HEK293T (cell line): Measurements from ENCODE around the gene UMOD.

ENCODE experiments used
- CTBP1 ChIP-seq: fragments of 450-650 bp; IDR thresholded peaks from 2 replicates; pipeline ENCODE4 v1.6.1; 2016; ENCODE audit warnings: borderline replicate concordance
- ELF4 ChIP-seq: fragments of 450-650 bp; IDR thresholded peaks from 2 replicates; pipeline ENCODE4 v1.6.1; 2017; ENCODE audit warnings: antibody characterized with exemption
- FOXK2 ChIP-seq: fragments of 450-650 bp; IDR thresholded peaks from 2 replicates; pipeline ENCODE4 v1.6.1; 2016; ENCODE audit warnings: mild to moderate bottlenecking
- FOXM1 ChIP-seq: fragments of 450-650 bp; IDR thresholded peaks from 2 replicates; pipeline ENCODE4 v1.6.1; 2017; ENCODE audit warnings: mild to moderate bottlenecking, borderline replicate concordance
- HDGF ChIP-seq: fragments of 450-650 bp; IDR thresholded peaks from 2 replicates; pipeline ENCODE4 v1.6.1; 2017; ENCODE audit warnings: antibody characterized with exemption, borderline replicate concordance
- SUZ12 ChIP-seq: fragments of 450-650 bp; IDR thresholded peaks from 2 replicates; pipeline ENCODE4 v1.6.1; 2016; ENCODE audit warnings: mild to moderate bottlenecking
- TARDBP ChIP-seq: fragments of 450-650 bp; IDR thresholded peaks from 2 replicates; pipeline ENCODE4 v1.6.1; 2016

DNA sequence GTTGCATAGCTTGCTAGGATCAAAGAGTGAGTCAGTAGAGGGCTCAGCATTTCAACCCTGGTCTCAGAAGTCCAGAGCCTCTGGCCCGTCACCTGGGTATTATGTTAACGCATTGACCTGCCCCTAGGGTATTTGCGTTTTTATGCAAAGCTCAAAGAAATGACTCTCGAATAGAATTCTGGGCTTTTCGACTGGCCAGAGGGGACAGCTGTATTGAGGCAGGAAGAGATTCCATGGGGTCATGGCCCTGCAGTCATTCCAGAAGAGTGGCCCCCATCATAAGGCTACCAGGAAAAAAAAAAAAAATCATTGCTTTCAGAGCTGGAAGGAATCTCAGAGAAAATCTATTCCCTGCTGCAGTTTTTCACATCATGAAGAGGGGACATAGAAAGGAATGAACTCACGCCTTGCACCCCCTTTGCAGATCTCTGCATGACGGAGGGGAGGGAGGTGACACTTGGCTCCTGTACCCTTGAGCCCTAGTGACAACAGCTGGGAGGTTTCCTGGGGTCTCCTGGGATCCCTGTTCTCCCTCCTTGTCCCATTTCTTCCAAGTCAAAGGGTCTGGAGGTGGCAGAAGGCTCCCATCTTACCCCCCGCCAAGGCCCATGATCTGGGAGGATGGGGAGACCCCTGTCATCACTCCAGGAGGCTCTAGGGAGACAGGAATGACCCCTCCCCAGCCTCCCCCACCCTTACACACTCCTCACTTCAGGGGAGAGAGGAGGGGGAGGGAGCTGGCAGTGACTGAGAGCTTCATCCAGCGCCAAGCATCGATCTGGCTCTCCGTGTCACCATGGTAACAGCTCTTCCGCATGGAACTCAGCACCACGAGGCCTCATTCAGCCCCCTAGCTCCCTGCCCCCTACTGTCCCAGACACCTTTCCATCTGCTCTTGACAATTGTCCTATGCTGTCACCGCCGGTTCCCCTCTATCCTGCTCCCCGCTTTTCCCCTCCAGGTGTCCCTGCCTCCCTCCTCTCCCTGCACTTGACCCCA lies 61.0 kb downstream of the UMOD start:
- TF ChIP-seq FOXM1: no peak
- no peak for TF ChIP-seq FOXK2
- TF ChIP-seq SUZ12: no peak
- no peak for TF ChIP-seq HDGF
- no peak for TF ChIP-seq ELF4
- TF ChIP-seq CTBP1: no peak
- no peak for TF ChIP-seq TARDBP
